Frontal cortex (tissue), 4 donors: Measurements from ENCODE around the gene APLNR. TPM values are rescaled to one million over a fixed set of nuclear protein-coding genes. Genes with fewer than 3 reads are reported as not detected.

Source experiments
- DNase-seq, 2 donors: peaks; one replicate each; pipeline ENCODE4 v3.0.0; 2012; ENCODE audit warnings: low spot score in 2 of 2
- FAIRE-seq: peaks from 2 replicates; lab custom pipeline; 2012; peaks lifted over from hg19 to GRCh38; lab: Jason Lieb, UNC
- total RNA-seq: library from RNA; depleted of rRNA; stranded (reverse); fragments of >200 nt; gene quantifications from one replicate; pipeline ENCODE4 v1.2.3, GENCODE V29; 2014
- donor health status: control.
- donor health status: control.
- donor health status: control.

Gene APLNR
- total RNA-seq, 1 donor from 2014 or later = 5.3 TPM

DNA sequence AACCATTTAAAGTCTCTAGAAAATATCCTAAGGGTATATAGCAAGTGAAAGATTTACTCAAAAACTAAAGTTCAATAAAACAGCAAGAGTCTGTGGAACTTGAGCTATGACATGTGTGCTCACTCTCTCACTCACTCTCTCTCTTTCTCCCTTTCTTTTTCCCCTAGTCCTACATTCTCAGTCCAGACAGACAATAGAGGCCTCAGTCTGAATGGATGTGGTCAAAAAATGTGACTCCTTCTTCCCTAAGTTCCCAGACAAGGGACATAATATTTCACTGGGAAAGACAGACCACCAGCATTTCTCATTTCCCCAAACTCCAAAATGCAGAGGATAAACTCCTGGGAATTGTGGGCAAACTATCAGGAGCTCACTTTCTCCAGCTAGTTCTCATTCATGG is 17.6 kb upstream of the APLNR start:
- no peak for FAIRE-seq
- no peak for DNase-seq

DNA sequence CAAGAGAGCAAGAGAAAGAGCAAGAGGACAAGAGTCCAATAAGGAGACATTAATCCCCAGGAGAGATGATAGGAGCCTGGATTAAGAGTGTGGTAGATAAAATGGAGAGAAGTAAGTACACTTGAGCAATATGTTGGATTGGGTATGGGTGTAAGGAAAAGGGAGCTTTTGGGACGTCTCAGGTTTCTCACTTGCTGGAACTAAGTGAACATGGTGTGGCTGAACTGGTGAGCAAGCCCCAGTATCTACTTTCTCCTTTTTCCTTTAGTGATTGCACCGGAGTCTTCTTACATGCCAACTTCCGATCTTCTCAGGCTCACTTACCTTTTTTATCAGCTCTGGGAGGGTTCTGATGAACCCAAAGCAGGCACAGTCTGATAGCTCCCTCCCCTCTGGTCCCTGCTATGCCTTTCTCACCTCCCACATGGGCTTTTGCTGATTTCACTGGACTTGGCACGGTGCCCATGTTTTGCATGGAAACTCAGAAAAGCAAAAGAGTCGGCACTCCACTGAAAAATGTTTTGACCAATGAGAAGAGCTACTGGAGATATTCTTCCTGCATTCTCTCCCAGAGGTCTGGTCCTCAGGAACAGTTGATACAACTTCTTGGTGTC is 14.5 kb upstream of the APLNR start:
- DNase-seq (no peak), FAIRE-seq (no peak)

DNA sequence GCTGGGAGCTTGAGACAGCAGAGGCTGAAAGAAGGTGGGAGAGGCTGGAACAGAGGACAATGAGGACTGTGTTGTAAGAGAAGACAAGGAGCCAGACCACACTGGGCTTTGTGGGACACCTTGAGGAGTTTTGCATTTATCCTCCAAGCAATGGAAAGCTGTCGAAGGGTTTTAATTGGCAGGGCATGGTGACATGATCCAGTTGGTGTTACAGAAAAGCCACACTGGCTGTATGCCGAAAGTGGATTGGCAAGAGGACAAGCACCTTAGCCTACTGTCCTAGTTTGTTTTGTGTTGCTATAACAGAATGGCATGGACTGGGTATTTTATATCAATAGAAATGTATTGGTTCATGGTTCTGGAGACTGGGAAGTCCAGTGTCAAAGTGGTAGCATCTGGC is 14.0 kb upstream of the APLNR start:
- no peak for FAIRE-seq

DNA sequence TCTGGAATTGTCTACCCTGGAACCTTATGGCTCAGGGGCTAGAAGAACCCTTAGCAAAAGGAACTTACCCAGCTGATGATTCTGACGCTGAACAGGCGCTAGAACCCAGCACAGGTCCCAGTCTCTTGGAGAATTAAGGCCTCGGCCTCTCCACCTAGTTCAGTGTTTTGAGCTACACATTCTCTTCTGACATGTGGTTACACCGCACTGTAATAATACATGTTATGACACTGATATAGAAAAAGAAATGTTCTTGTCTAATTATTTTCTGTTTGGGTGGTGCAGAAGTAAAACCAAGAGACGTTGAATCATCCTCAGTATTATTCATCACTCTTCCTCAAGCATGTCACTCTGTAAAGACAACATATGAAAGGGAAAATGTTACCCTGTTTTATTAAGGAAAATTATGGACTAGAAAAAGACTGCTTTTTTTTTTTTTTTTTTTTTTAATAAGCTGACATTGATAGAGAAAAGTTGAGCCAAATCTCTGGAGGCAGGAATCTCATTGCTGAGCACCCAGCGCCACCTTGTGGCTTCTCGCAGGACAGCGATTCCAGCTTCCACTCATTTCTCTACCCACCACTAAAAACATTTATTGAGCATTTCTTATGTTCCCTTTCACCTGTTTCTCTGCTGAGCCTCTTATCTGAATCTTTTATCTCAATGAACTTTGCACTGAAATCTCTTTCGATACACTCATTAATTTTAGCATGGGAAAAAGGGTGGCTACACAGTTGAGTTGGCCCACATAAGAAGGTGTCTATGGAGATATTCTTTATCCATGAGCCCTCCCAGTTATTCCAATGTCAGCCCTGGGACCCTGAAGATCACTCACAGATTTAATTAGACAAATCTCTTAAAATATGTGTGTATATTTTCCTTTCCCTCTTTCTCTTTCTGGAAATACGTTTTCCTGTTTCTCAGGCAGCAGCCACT is 12.6 kb upstream of the APLNR start:
- FAIRE-seq (peak; percentile 39), DNase-seq (no peak)

More for the DNA sequence above, 14.0 kb upstream of the APLNR start:
- no peak for DNase-seq

DNA sequence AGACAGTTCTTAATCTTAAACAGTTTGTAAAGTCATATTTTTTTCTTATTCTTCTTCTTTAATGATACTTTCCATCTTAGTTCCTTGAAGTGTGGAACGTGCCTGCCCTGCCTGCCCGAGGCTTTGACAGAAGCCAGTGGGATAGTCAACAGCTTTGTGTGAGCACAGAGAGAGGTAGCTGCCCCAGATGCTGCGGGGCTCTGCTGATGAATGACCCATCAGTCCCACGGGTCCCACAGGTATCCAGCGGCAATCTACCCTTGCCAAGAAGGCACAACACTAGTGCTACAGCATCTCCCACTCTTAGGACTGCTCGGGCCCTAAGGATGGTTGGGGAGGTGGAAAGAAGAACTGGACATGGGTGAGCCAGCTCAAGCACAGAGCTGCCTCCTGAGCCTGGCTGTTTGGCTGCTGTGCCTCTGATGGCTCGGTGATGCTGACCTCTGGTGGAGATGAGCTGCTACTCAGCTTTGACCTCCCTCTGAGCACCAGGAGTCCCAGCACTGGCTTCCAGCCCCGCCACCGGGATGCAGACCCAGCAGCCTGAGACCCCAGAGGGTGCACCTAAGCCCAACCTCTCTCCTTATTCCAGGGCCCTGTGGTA is 11.8 kb upstream of the APLNR start:
- DNase-seq = peak in 1 of 2 donors; percentile 44
- no peak for FAIRE-seq

DNA sequence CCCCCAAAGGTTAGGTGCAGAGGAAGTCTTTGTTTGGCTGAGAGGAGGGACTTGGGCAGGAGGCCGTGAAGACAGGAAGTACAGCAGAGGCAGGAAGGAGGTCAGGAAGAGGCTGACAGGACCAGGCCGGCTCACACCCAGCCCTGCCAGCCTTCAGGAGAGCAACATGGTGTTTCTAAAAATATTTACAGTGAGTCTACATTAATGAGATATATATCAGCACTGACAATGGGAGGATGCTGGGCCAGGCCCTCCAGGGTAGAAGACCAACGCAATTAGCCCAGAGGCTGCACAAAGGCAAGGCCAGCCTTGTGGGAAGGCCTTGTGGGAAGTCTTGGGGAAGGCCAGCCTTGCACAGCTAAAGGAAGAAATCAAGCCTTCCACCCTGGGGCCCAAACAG is 7.9 kb upstream of the APLNR start:
- FAIRE-seq (no peak), DNase-seq (no peak)

DNA sequence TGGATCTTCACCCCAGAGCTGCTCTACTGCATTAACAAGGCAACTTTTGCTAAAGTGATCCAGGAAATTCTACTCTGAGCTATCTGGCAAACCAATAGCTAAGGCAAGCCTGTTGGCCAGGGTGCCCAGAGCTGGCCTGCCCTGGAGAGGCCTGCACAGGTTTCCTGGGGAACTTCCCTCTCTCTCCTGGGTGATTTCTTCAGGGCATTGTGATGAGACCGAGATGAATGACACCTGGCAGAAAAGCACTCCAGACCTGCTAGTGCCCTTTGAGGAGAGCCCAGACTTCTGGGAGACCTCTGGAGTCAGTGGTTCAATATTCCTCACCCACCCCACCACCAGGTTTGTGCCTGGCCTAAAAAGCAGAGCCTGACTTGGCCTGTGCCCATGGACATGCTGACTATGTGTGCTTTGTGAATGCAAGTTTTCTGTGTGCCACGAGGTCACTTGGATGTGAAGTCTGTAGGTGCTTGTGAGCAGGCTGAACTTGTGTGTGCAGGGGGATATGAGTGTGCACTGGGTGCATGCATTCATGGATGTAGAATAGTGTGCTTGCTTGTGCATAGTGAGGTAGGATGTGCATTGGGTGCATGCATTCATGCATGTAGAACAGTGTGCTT is 4.4 kb upstream of the APLNR start:
- no peak for DNase-seq
- FAIRE-seq = no peak

DNA sequence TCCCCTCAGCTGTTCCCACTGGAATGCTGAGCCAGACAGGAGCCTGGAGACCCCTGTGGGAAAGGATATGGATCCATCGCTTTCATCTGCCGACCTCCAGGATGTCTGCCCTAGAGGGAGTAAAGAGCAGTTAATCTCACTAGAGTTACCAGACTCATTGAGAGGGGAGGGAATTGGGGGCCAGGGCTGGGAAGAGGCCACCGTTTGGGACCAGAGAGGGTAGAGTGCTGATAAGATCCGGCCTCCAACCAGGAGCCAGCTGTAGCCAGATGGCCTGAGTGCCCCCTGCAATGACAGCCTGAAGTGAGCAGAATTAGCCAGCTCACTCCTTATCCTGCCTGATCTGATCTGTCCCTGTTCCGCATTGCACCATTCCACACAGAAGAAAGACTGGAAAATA is 3.7 kb upstream of the APLNR start:
- no peak for FAIRE-seq
- no peak for DNase-seq

DNA sequence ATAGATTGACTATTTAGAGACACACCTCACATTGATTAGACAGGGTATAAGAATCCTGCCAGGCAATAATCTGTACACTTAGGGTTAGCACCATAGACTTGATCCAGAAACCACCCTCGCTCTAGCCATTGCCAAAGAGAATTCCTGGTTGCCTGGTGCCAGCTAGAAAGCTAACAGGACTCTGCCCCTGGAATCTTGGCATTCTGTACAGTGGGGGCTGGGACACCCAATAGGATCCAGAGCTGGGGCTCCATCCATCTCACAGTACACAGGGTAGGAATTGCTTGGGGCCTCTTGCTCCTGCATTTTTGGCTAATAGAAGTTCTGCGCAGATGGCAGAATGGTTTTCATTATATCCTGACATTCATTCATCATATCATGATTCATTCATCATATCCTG is 3.0 kb upstream of the APLNR start:
- DNase-seq = no peak
- FAIRE-seq = no peak

DNA sequence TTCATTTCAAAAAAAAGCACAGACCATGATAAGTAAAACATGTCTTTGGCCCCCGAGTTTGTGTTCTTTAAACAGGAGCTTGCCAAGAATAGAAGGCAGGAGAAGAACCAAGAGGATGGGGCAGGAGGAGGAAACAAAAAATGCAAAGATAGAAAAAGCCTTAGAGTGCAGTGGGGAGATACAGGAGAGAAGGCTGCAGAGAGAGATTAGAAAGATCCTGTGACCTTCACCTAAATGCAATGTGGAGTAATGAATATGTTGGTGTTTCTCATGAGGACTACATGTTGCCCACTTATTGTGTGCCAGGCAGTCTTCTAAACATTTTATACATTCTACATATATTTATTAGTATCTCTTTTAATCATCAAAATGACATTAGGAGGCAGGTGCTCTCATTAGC is 2.3 kb upstream of the APLNR start:
- no peak for FAIRE-seq
- no peak for DNase-seq

DNA sequence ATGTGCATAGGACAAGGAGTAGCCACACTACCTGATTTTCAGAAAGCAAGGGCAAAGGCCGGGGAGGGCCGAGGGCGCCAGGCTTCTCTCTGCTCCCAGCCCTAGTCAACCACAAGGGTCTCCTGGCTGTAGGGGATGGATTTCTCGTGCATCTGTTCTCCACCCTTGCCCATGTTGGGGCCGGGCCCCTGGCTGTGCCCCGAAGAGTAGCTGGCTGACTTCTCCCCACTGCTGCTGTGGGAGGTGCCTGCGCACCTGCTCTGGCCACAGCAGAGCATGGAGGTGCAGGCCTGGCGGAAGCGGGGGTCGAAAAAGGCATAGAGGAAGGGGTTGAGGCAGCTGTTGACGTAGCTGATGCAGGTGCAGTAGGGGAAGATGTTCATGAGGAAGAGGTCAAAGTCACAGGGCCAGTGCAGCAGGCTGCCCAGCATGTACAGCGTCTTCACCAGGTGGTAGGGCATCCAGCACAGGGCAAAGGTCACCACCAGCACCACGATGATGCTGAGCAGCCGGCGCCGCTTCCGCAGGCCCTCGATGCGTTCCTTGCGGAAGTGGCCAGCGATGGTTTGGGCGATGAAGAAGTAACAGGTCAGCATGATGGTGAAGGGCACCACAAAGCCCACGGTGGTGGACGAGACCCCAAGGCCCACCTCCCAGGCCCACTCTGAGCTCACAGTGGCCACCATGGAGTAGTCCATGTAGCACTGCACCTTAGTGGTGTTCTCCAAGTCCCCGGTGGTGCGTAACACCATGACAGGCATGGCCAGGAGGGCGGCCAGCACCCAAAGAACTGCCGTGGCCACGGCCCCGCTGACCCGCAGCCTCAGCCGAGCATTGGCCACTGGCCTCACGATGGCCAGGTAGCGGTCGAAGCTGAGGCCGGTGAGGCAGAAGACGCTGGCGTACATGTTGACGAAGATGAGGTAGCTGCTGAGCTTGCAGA is 1.0 kb downstream of the APLNR start:
- no peak for DNase-seq
- no peak for FAIRE-seq

DNA sequence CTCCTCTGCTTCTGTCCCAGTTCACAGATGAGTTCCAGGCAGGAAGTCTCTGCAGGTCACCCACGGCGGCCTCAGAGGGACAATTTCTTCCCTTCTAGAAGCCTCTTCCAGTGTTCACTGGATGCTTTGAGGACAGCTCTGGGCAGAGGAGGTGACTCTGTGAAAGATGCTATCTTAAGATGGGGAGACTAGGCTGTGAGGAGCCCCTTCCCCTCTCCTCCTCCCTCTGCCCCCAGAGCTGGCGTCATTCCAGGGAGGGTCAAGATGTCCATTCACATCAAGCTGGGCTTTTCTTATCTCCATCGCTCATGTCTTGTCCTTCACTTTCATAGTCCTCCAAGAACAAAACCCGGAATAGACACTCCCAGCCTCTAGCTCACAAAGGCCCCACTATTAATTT is 3.3 kb downstream of the APLNR start:
- FAIRE-seq (no peak), DNase-seq (no peak)

DNA sequence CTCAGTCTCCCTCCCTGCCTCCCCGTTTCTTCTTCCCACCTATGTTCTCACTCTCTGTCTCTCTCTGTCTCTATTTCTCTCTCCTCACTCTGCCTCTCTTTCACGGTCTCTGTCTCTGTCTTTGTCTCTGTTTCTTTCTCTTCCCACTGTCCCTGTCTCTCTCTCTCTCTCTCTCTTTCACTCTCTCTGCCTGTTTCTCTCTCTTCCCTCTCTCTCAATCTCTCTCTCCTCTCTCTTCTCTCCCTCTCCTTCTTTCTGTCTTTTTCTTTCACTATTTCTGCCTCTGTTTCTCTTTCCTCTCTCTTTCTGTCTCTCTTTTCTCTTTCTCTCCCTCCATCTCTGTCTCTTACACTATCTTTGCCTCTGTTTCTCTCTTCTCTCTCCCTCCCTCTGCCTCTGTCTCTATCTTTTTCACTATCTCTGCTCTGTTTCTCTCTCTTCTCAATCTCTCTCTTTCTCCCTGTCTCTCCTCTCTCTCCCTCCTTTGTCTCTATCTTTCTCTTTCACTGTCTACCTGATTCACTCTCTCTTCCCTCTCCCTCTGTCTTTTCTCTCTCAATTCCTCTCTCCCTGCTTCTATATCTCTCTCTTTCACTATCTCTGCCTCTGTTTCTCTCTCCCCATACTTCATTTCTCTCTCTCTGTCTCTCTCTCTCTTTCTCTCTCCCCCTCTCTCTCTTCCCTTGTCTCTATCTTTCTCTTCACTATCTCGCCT is 5.4 kb downstream of the APLNR start:
- DNase-seq (no peak), FAIRE-seq (no peak)

DNA sequence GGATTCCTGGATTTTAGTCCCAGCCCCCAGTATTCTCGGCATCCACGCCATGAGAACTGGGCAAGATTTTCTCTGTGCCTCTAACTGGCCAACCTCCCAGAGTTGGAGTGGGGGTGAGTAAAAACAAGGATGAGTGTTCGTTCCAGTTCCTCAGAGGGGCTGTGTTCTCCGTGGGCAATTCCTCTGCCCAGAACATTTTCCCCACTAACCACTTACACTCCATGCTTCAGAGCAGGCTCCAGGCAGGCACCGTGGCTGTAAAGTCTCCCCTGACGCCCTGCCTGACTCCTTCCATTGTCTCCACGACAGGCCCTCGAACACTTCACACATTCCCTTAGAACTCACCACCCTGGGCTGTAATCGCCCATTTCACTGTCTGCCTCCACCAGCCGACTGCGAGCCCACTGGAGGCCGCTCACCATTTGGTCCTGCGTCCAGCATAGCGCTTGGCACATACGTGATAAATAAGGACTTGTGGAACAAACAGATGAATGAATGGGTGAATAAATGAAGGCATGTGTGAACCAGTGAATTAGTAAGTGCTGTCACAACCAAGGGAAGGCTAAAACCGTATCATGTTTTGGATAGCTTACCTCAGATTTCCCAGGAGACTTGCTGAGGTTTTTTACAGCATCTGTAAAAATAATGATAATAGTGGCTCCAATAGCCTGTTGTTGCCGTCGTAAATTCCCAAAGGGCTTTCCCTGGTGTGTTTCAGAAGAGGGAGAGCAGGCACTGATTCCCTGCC is 6.1 kb downstream of the APLNR start:
- FAIRE-seq = no peak
- DNase-seq = no peak

DNA sequence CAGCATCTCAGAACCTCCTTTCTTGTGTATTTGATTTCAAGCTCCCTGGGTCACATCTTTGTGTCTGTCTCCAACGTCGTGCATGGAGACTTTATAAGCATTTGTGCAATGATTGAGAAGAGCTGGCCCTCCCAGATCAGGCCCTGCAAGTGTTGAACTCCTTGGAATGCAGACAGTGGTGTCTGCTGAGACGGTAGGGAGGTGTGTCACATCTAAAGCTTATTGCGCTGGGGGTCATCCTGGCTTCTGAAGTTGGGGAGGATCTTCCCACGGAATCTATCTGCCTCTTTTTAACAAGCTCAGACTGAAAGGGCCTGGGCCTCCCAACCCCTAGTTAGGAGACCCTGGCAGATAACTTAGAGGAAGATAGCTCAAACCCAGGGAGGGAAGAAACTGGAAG is 6.7 kb downstream of the APLNR start:
- DNase-seq = no peak
- no peak for FAIRE-seq

DNA sequence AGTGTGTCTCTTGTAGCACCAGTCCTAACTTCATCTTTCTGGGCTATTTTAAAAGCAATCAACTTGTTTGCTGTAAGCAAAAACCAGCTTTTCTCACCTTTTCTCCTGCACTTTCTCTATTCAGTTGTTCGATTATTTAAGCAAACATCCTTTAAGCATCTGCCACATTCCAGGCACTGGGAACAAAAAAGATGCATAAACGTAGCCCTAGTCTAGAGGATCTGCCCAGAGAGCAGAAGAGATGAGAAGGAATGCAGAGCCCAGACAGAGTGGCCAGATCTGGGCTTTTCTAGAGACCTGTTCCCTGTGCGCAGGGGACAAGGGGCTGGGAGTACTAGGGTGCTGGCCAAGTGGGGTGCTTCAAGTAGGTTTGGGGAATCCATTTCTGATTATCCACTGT is 8.4 kb downstream of the APLNR start:
- FAIRE-seq (no peak), DNase-seq (no peak)

DNA sequence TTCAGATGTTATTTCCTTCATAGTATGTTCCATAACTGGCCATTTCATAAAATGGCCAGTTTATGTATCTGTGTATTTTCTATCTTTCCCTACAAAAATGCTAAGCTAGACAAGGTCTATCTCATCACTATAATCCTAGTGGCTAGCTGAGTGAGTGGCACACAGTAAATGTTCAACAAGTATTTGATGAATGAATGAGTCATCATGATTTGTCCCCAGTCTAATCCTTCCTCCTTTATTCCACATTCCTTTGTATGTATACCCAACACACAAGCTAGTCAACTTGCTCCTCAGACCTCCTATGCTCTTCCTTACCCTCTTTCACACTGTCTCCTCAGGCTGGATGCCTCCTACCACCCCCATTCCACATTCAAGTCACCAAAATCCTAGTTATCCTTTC is 12.5 kb downstream of the APLNR start:
- DNase-seq (no peak), FAIRE-seq (no peak)

DNA sequence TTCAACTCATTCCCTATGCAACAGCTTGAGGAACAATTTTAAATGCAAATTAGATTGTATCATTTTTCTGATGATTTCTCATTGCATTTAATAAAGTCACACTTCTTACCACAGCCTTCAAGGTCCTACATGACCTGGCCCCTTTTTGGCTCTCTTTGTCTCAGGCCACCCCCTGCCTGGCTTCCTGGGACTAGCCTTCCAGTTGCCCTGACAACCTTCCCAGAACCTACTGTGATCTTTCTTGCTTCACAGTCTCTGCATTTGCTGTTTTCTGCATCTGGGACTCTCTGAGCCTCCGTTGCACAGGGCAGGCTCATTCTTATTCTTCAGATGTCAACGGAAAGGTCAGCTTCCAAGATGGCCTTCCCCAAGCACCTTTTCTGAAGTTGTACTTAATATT is 12.9 kb downstream of the APLNR start:
- DNase-seq = no peak

More for the DNA sequence above, 12.9 kb downstream of the APLNR start:
- FAIRE-seq = no peak
